Stimulated activated CD4-positive, alpha-beta T cell treated with anti-CD3 and anti-CD28 coated beads, Interleukin-12 subunit alpha, Interleukin-12 subunit beta, amount 100 ng/mL, for 4 hours (primary cell): ENCODE measurements around the gene LRP3.

Source experiments
- DNase-seq: peaks from one replicate; pipeline ENCODE4 v3.0.0-alpha.2; 2020

Gene LRP3

GRCh38 chr19:33240181-33240771, 46.1 kb downstream of the LRP3 start:
- DNase-seq = no peak

GRCh38 chr19:33241091-33241529, 47.0 kb downstream of the LRP3 start:
- DNase-seq = no peak

DNA sequence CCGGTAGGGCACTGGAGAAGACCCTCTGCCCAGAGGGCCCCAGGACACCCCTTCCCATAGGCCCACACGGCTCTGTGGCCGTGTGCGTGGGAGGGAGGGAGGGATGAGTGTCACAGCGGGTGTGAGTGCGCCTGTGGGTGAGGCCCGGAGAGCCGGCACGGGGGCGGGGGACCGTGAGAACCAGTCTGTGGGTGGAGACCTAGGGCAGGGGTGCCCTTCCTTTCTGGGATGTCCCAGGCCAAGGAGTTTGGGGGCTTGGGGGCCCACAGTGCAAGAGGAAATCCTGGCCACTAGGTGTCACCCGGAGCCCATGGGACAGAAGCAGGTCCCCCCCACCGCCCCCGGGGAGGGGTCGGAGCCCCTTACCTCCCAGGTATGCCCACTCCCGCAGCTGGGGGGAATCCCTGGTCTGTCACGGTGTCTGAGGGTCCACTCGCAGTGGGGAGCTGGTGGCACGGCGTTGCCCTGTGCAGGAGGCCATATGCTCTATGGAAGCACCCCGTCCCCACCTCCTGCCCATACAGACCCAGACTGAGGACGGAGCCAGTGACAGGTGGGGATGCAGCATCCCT, 47.5 kb downstream of the LRP3 start:
- no peak for DNase-seq

- DNase-seq = no peak
These were observed 48.0 kb downstream of the LRP3 start for GRCh38 chr19:33242131-33242530.

GRCh38 chr19:33242911-33243310, 48.8 kb downstream of the LRP3 start:
- DNase-seq = no peak

DNA sequence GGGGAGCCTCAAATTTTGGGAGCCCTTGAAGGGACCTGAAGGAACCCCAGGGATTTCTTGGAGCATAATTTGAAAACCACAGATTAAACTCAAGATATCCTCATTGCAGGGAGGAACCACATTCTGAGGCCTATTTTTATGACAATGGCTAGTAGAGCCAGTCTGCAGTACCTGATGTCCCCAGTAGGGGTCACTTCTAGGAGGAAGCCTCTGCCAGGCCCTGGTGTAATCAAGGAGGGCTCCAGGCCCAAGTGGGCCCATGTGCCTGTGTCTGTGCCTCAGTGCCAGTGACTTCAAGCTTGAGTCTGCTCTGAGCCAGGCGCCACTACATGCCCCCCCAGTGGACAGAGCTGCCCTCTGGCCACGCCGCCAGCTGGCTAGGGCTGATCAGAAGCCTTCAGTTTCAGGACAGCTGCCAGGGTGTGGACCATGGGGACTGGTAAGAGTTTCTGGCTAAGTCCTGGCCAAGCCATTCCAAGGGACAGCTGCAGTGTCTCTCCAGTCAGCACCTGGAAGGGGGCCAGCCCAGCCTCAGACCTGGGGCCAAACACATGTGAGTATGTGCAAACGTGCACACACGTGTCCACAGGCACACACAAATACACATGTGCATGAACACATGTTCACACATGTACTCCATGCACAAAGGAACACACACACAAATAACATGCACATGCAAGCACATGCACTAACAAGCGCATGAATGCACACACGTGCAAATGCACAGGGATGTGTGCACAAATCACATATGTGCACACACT, 52.0 kb downstream of the LRP3 start:
- no peak for DNase-seq

- no peak for DNase-seq
These were observed 52.7 kb downstream of the LRP3 start for GRCh38 chr19:33246709-33247440.

DNA sequence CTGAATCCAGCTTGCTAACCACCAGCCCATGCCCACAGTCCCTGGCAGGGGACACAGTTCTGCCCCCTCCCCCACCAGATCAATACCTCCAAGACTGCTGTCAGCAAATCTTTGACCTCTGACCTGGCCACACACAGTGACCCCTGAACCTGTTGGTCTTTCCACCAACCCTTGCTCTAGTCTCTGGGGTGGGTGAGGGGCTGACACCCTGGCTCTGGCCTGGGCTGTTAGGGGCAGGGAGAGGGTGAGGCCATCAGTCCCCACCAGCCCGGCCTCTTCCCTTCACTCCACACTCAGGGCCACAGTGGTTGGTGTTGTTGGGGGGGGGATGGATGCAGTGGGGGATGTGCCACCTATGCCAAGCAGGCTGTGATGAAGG, 53.3 kb downstream of the LRP3 start:
- no peak for DNase-seq

GRCh38 chr19:33248104-33248503, 54.0 kb downstream of the LRP3 start:
- no peak for DNase-seq

DNA sequence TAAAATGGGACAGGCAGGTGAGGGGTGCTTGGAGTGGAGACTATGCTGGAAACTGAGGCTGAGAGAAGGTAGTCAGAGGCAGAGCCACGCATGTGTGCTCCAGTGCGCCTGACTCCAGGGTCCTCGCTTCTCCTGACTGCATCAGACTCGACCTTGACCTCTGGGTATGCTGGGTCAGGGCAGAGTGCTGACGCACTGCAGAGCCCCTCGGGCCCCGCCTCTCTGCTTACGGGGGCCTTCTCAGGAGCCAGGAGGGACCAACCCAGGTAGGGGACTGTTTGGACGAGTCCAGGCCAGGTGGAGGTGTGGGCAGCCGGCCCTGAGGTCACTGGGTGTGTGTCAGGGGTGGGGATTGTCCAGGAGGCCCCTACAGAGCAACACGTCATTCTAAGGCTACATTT, 54.4 kb downstream of the LRP3 start:
- no peak for DNase-seq

DNA sequence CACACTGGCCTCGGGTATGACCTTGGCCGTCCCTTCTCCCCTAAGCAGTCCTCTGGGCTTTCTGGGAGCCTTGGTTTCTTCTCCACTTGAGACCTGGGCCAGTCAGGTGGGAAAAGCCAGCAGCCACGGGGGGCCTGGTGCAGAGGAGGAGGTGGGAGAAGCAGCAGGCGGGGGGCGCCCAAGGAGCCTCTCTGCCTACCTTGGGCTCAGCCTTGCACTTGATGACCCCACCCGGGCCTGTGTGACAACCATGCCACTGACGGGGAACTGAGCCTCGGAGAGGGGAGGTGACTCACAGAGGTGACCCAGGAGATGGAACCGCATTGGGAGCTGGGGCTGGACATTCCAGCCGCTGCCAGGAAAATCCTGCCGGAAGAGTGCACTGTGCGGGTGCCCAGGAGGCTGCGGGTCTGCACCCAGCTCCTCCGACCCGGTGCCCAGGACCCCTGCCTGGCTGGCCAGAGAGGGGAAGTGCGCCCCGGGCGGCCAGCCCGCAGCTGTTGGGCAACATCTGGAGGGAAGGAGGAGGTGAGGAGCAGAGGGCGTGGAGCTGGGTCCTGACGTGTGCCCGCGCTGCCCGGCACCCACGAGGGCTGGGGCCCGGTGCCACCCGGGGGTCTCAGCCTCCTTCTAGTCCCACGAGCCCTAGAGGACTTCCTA, 55.0 kb downstream of the LRP3 start:
- no peak for DNase-seq

DNA sequence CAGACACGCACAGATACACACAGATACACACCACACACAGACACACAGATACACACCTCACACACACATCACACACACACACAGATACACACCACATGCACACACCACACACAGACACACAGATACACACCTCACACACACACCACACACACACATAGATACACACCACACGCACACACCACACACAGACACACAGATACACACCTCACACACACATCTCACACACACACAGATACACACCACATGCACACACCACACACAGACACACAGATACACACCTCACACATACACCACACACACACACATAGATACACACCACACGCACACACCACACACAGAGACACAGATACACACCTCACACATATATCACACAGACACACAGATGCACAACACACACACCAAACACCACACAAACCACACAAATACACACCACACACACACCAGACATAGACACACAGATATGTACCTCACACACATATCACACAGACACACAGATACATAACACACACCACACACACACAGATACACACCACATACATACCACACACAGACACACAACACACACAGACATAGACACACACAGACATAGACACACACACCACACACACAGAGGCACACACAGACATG, 55.7 kb downstream of the LRP3 start:
- DNase-seq = no peak

GRCh38 chr19:33250500-33250899, 56.4 kb downstream of the LRP3 start:
- no peak for DNase-seq

DNA sequence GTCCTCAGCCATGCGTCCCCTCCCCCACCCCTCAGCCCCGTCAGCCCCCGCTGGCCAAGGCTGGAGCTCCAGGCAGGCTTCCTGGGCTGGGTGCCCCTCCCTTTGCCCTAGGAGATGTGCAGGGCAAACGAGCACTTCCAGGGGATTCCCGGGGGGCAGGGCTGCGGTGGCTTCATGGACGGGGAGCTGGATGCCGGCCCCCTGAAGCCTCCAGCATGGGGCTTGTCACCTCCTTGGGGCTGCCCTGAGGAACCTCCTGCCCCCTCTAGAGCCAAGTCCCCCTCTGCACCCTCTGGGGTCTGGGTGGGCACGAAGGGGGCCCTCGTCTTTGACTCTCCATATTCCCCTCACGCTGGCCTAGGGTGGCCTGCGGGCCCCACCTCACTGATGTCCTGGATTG, 56.9 kb downstream of the LRP3 start:
- DNase-seq = no peak

DNA sequence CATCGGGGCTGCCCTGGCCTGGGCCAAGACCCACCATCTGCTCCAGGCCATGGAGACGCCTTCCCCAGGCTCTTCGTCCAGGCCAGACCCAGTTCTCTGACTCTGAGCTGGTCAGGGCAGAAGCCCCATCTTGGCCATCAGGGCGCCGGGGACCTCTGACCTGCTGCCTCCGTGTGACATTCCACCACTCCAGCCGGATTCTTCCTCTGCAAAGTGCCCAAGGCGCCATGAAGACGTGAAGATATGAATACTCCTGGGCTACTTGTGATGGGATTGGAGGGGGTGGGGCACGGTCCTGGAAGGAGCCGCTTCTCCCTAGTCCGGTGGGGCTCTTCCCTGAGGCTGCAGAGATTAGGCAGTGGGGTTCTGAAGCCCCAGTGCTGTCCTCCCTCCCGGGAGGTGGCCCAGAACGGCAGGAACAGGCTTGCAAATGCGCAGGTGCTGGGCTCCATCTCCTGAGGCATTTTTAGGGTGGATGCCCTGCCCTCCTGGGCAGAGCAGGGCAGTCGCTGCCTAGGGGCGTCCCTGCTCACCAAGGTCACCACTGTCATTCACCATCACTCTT, 57.5 kb downstream of the LRP3 start:
- no peak for DNase-seq

DNA sequence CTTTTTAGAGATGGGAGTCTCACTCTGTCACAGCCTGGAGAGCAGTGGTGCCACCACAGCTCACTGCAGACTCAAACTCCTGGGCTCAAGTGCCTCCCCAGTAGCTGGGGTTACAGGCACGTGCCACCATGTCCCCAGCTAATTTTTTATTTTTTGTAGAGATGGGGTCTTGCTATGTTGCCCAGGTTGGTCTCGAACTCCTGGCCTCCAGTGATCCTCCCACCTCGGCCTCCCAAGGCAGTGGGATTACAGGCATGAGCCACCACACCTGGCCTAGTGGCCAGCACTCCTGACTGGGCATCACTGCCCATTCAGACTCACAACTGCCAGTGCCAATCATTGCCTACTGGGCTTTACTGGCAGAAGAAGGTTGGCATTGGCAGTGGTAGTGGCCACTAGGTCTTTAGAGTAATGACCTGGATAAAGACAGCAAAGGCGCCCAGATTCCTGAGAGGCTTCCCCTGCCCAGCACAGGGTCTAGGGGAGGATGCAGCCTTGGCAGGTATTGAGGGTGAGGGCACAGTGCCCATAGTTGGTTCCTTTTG, 58.4 kb downstream of the LRP3 start:
- no peak for DNase-seq

- no peak for DNase-seq
These were observed 58.8 kb downstream of the LRP3 start for GRCh38 chr19:33252971-33253370.

DNA sequence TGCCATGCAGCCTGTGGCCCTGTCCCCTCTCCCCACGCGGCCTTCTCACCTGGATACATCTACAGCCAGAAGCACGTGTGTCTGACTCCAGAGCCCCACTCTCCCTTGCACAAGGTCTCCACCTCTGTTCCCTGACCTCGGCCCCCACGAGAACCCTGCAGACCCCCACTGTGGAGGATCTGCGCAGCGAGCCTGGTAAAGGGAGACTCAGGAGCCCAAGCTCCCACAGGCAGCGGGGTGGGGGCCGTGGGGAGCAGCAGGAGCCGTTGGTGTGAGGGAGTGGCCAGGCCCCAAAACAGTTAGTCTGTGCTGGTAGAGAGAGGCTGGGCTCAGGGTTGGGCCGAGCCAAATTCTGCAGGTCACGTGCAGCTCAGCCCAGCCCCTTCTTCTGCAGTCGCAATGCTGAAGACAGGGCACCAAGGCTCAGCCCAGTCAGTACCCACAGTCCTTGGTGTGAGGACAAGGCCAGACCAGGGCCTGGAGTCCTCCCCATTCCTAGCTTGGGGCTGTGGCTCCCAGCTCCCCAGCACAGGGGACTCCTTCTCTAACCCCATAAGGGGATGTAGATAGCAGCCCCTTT, 60.2 kb downstream of the LRP3 start:
- DNase-seq = no peak

DNA sequence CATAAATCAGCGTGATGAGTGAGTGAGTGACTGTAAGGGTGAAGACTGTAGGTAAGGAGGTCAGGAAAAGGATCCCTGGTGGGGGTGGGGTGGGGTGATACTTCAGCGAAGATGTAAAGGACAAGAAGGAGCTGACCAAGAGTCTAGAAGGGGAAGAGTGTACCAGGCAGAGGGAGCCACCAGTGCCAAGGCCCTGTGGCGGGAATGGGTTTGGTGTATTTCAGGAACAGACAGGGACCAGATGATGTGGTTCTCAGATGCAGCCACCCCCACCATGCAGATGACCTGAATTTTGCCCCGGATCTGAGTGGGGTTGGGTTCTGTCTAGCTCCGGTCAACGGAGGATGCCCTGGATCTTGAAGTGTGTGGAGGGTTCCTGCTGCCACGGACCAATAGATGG, 61.7 kb downstream of the LRP3 start:
- DNase-seq = no peak

- no peak for DNase-seq
These were observed 62.1 kb downstream of the LRP3 start for GRCh38 chr19:33256261-33256660.

GRCh38 chr19:33257828-33258227, 63.7 kb downstream of the LRP3 start:
- no peak for DNase-seq
